NCI-H82 (cell line): ENCODE measurements around the gene TOMM22.
"Not testable (repeated sequence)": the region's sequence is repeated elsewhere in the genome, so short reads cannot be mapped to it uniquely, and the experiment has no call there.

Experiments
- DNase-seq: peaks from one replicate; lab custom pipeline; 2025; lab: John Stamatoyannopoulos, UW

Gene TOMM22

DNA sequence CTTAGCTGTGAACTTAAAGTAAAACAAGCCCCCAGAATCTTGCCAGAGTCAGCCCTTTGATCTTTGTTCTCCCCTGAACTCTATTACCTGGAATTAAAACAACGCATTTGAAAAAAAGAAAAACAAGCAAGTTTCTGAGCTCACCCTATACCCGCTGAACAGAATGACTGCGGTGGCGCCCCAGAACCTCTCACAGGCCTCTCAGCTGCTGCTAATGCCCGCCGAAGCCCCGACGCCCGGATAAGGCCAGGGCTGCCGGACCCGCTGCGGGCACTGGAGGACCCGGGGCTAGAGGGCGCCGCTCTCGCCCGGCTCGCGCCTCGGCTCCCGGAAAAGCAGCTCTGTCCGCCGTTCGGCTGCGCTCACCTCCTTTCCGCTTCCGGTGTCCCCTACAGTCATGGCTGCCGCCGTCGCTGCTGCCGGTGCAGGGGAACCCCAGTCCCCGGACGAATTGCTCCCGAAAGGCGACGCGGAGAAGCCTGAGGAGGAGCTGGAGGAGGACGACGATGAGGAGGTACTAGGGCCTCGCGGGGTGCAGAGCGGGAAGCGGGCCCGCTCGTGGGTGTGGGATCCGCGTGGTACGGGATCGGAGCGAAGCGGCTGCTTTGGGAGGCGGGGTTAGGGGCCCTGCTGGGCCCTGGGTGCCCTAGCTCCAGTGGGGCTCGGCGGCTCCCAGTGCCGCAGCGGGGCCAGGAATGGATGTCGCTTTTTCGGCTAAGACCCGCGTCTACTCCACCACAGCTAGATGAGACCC lies at the start of gene TOMM22:
TOMM22 (plus strand) TSS at position 376 of the 754 bp plus-strand sequence; CDS start at position 398, 22 bp downstream.
- DNase-seq = peak; percentile 87

DNA sequence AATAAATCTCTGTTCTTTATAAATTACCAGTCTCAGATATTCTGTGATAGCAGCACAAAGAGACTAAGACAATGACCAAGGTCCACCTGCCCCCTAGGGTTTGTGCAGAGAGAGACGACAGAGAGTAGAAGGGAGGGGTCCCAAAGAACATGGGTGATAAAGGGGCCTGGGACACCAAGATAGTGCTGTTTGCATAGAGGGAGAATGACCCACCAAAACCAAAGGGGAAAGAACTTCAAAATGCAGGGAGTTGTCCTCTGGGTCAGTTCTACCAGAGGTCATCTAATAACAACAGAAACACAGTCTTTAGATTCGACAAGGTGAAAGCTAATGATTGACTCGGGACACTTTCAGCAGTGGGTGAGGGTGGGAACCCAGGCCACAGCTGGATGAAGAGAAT lies 49.2 kb upstream of the TOMM22 start:
- DNase-seq = no peak

DNA sequence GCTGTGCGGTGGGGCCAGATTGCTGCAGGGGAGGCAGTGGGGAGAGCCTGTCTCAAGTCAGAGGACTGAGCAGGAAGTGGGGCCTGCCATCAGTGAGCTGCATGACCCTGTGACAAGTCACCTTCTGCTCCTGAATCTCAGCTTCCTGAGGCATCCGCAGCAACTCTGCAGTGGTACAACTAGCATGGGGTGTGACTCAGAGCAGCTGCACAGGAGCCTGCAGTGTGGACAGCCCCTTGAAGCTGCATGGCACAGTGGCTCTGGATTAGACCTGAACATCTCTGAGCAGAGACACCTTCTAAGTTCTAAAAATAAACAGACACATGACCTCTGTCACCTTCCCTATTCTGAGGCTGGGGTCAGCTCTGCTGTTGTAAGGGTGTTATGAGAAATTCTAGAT lies 43.5 kb upstream of the TOMM22 start:
- DNase-seq = no peak

DNA sequence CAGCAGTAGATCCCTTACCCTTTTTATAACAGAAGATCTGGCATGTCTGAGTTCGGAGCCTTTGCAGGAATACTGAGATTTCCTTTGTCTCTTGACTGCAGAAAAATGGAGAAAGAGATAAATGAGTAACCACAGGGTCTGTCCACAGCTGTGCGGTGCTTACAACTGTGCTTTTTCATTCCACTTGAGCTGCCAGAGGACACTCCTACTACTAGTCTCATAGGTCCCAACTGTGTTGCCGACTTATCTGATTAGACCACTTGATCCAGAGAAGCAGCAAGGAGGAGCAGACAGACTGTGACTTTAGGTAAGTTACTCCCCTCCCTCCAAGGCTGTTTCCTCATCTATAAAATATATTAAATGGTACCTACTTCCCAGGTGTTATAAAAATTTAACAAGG lies 43.0 kb upstream of the TOMM22 start:
- peak; percentile 44 for DNase-seq

DNA sequence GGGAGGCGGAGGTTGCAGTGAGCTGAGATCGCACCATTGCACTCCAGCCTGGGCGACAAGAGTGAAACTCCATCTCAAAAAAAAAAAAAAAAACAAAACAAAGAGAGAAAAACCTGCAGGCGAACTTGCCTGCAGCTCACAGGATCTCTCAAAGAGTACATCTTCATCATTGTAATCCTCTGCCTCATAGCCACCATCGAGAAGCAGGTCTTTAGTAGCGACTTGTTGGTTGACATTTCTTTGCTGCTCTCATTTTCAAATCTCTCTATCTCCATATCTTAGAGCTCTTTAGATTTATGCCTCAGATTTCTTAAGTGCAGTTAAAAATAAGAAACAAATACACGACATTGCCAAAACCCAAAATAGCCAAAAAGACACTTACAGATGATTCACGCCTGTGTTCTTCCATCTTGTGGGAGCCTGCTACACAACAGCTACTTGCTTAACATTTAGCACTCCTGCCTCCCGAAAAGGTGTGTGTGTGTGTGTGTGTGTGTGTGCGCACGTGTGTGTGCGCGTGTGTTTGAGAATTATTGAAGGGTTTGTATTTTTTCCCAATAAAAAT lies 40.2 kb upstream of the TOMM22 start:
- no peak for DNase-seq

DNA sequence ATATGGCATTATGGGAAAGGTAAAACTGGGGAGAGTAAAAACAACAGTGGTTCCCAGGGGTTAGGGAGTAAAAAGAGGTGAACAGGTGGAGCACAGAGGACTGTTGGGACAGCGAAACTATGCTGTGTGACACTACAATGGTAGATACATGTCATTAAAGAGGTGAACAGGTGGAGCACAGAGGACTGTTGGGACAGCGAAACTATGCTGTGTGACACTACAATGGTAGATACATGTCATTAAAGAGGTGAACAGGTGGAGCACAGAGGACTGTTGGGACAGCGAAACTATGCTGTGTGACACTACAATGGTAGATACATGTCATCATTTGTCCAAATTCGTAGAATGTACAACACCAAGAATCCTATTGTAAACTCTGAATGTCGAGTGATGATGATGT lies 37.5 kb upstream of the TOMM22 start:
- not testable (repeated sequence) for DNase-seq

DNA sequence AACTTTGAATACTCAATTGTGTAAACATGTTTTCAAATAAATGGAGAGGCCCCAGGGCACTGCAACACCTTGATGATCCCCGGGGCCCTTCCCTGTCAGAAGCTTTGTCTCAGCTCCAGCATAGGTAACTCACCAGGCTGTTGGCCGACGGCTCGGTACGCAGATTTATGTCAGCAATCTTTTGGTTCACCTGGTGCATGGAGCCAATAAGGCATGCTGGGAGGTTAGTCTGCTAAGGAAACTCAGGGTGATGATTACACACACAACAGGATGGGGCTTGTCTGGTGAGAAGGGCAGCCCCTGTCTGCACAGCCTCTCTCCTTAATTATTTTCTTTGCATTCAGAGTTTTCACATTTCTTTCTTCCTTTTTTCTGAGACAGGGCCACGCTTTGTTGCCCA lies 36.3 kb upstream of the TOMM22 start:
- DNase-seq = no peak

DNA sequence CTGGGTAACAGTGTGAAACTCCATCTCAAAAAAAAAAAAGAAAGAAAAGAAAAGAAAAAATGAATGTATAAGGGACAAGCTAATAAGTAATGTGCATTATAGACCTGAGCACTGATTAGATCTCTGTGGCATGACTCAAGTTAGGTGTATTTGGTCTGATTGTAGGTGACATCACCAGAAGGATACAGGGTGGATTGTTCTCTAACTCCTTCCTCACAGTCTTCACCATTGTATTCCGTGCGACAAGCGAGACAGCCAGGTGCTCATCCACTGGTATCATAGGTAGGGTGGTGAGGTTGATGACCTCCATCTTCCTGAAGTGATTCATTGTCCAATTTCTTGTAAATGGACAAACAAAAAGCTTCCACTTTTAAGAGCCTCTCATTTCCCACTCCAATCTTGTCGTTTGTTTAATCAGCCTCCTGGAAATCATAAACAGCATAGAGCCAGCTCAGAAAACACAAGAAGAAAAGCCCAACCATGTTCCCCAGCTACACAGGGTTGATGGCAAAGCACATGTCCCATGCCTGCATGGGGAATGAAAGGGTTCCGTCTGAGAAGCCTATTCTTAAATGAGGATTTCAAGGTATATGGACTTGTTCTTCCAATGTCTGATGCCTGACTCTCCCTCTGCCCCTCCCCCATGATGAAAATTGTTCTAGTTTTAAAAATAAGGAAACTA lies 31.8 kb upstream of the TOMM22 start:
- no peak for DNase-seq

DNA sequence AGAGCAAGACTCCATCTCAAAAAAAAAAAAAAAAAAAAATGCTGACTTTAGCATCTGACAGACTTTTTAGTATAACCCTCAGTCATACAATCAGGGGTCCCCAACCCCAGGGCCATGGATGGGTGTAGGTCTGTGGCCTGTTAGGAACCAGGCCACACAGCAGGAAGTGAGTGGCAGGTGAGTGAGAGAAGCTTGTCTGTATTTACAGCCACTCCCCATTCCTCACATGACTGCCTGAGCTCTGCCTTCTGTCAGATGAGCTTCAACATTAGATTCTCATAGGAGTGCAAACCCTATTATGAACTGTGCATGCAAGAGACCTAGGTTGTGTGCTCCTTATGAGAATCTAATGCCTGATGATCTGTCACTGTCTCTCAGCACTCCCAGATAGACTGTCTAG lies 28.9 kb upstream of the TOMM22 start:
- DNase-seq = no peak

DNA sequence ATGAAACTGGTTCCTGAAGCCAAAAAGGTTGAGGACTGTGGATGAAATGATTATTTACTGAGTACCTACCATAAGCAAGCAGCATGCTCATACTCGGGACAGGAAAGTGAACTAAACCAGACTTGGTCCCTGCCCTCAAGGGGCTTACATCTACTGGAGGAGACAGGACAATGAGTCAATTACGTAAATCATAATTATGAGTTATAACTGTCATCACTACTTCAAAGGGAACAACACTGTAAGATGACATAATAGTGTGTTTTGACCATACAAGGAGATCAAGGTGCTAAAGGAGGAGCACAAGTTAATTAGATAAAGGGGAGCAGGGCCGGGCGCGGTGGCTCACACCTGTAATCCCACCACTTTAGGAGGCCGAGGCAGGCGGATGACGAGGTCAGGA lies 28.0 kb upstream of the TOMM22 start:
- DNase-seq = no peak

DNA sequence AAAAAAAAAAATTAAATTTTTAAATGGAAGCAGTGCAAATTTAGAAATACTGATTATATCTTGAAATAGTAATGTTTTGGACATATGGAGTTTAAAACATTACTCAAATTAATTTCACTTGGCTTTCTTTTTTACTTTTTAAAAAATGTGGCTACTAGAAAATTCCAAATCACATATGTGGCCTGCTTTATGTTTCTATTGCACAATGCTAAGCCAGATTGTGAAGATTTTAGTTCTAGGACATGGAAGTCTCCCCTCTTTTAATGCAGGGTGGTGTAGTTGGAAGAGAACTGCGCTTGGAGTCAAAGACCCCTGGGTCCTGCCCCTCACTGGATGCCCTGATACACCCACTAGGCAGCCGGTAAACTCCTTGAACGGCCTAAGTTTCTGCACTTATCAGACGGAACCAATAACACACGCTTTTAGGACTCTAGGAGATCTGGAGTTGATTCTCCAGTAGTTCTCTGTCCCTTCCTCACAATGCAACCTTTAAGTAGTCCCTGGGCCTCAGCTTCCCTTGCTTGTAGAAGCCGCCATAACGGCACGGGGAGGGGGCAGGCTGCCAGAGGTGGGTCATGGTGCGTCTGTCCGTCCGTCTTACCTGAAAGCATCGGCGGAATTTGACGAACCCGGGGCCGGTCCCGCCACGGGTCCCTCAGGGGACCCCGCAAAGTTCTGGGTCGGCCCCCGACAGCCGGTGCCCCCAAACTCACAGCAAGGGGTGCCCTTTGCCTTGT lies 26.1 kb upstream of the TOMM22 start:
- peak; percentile 36 for DNase-seq

DNA sequence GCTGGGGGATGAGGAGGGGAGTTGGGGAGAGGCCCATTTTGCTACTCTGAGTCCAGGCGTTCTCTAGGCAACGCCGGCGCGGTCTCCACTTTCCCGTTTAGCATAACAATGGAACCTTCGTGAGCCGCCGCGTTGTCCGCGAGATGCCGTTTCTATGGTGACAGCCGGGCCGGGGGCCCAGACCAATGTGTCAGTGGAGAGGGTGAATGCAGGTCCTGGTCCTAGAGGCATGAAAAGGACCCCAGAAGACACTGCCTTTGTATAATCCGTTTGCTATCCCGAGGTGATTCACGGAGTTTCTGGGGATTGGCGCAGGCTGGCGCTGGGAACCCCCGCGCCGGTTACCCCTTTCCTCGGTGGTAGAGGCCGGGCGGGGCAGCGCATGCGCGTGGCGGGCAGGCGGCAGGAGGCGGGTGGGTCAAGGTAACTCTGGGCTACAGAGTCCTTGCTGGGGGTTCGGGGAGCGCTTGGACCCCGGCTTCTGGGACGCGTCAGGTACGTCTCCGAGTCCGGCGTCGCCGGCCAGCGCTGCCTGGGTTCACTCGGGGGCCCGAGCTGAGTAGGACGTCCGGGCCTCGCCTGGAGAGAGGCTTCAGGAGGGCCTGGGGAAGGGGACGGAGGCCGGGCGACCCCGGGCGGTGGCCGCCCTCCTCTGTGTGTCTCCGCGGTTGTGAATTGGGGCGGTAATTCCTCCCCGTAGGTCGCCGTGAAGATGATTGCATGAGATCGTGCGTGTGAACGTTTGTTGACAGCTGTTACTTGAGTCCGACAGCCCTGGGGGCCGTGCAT lies 25.3 kb upstream of the TOMM22 start, which contains the start of the genes CBY1 and FAM227A:
CBY1 (plus strand) TSS at position 383 of the 789 bp plus-strand sequence. CDS start 11,417 bp downstream, outside the sequence.
FAM227A (minus strand) TSS at position 137 of the 789 bp plus-strand sequence. CDS start 6,224 bp downstream, outside the sequence.
- peak; percentile 89 for DNase-seq

DNA sequence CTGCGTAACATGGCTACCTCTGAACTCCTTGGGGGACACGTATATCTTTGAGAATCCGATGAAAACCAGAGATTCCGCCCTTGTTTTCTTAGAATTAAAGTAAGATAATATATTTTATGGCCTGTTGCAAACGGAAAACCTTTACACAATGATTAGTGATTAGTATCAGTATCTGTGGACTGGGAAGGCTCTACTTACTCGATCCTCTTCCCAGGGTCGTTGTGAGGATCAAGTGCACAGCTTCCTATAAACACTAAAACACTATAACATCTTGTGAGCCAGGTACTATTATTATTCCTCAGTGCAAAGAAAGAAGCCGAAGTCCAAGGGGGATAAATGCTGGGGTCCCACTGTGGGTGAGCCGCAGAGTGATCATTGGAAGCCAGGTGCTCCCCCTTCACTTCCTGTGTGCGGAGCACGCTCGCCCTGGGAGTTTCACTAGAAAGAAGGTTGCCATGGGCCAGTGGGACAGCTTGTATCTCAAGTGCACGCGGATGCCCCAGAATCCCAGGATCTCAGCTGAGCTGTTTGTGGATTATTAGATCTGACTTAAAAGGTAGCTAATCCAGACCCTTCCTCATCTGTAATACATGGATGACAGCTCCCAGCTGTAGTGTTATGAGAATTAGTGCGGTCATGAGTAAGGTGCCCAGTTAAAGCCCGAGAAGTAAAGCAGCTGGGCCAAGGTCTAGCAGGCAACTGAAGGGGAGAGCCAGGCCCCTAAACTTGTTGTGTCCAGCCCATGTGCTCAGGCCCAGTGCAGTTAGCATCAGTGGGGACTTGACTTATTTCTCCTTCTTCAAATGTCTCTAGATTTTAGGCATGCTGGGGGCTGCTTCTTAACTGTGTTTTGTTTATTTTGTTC lies 24.5 kb upstream of the TOMM22 start:
- DNase-seq = peak; percentile 77

DNA sequence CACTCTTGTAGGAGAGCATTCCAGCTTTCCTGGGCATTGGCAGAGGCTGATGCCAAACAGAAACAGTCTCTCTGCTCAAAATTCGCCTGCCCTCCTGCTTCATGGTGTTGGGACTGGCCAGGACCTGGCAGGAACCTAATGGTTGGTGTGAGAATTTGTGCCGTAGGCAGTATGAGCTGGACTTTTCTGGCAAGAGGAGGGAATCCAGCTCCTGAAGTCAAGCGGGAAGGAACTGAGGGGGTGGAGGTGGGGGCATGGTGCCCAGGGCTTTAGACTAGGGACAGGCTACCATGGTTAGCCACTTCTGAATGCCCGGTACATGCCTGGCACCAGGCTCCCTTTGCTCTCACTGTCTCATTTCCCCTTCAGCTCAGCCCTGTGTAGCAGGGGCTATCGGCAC lies 6.9 kb upstream of the TOMM22 start:
- DNase-seq = no peak

DNA sequence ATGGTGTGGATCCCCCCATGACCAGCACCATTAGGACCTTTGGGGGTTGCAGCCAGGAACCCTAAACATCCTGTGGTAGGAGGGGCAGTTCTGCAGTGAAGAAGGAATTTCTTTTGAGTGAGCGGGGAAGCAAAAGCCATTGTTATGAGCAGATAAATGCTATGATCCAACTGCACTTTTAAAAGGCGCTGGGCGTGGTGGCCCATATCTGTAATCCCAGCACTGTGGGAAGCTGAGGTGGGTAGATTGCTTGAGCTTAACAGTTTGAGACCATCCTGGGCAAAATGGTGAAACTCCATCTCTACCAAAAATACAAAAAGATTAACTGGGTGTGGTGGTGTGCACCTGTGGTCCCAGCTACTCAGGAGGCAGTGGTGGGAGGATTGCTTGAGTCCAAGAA lies 5.9 kb upstream of the TOMM22 start:
- no peak for DNase-seq

DNA sequence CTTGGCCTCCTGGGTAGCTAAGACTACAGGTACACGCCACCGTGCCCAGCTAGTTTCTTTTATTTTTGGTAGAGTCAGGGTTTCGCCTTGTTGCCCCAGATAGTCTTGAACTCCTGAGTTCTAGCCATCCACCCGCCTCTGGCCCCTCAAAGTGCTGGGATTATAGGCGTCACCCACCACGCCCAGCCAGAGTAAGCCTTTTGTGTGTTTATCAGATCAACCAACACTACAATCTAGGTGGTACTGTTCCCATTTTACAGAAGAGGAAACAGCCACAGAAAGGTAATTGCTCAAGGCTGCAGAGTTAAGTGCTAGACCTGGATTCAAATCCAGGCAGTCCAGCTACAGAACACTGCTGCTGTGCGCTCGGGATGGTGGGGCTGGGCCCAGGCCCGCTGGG lies 3.1 kb downstream of the TOMM22 start:
- DNase-seq = no peak

DNA sequence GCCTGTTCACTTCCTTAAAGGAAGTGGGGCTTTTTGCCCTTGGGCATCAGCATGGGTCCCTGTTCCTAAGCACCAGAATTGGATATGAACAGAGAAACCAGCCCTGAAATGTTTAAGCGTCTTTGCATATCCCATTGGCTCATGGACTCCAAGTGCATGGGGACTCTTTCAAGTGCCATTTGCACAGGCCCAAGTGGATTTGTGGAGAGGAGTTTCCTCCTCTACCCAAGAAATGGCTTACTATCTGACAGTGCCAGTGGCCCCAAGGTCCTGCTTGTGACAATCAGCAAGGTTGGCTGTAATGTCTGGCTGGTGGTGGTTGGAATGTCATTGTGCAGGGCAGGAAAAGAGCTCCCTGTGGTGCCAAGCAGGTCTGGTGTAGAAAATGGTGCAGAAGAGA lies 4.0 kb downstream of the TOMM22 start:
- DNase-seq = no peak

DNA sequence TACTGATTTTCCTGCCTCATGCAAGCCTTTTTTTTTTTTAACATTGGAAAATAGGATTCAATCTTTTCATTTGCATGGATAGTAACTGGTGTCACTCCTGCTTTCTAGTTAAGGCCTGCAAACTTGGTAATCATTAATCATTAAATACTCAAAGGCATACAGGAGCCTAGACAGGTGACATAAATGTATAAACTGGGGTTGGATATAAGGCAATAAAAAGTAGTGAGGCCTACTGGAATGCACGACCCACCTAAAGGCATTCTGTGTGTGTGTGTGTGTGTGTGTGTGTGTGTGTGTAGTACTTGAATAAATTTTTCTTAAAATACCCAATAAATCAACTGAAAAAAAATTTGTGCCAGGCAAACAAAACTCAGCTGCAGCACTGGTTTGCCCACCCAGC lies 7.9 kb downstream of the TOMM22 start:
- no peak for DNase-seq

DNA sequence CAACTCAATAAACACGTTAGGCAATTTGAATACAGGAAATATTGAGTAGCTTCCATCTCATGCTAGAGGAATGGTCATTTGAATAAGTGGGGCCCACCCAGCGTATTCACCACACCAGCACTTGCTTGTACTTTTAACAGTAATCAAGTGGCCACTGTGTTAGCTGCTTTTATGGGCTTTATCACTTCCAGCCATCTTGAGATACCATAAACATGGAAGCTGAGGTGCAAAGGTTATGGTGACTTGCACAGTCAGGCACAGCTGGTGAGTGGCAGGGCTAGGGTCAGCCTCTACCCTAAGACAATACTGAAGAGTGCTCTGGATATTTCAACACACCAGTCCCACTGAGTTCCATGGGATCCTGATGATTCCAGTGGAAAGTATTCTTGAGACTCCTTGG lies 12.3 kb downstream of the TOMM22 start:
- DNase-seq = no peak

DNA sequence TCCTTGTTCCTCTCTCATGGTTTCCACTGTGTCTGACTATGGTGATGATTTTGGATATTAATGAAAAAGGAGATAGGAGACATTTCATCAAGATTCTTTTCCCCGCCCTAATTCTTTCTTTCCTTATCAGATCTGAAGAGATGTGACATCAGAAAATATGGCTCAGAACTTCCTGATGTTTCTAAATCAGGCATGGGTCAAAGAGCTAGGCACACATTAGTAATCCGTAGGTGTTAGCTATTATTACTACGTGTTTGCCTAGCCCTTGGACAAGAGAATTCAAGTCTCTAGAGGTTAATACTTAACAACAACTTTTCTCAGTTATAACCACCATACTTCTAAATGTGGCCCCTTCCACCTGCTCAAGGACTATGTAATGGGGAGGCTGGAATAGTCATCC lies 13.2 kb downstream of the TOMM22 start:
- no peak for DNase-seq
